HCT116 (cell line): ENCODE measurements around the gene LPAR3.

Experiments
- EZH2 ChIP-seq: fragments of 200-600 bp; sonication (generic); IDR thresholded peaks from 2 replicates; pipeline ENCODE4 v1.6.1; 2017; ENCODE audit warnings: antibody characterized with exemption, mixed run types
- RAD21 ChIP-seq: IDR thresholded peaks from 2 replicates; pipeline ENCODE4 v1.6.1; 2012; ENCODE audit warnings: low read depth, mild to moderate bottlenecking
- ZNF274 ChIP-seq: fragments of 200-500 bp; sonication (Bioruptor generic); IDR thresholded peaks from 2 replicates; pipeline ENCODE4 v1.6.1; 2014; ENCODE audit warnings: mild to moderate bottlenecking, low read depth, low read length, inconsistent platforms

DNA sequence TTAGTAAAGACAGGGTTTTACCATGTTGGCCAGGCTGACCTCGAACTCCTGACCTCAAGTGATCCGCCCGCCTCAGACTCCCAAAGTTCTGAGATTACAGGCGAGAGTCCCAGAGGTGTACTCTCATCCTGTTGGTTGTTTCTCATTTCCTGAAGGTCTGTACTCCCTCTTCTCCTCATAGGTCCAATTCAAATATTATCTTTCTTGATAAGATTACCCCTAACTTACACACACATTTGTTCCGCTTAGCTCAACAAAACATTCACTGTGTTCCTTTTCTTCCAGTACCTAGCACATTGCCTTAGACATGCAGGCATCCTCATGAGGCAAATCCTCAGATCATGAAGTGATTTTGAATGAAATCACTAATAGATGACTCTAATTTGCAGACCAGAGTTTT lies 130.3 kb downstream of the LPAR3 start:
- no peak for TF ChIP-seq EZH2
- TF ChIP-seq RAD21, result no peak
- no peak for TF ChIP-seq ZNF274
